Activated CD8-positive, alpha-beta memory T cell treated with anti-CD3 and anti-CD28 coated beads, Interleukin-2, amount 10 ng/mL, durations not matched to agents 7 days and 5 days (primary cell): Measurements from ENCODE around the gene AGMO. TPM values are rescaled to one million over a fixed set of nuclear protein-coding genes. Genes with fewer than 3 reads are reported as not detected.

Source experiments
- ATAC-seq: fragments of 150-1000 bp; cut with Tn5 transposase; one replicate; pipeline ENCODE4 v1.10.0; 2021; ENCODE audit warnings: moderate library complexity
- CTCF ChIA-PET: fragments of 350-600 bp; sonication (Branson Sonifier 250); formaldehyde crosslinking; loops from one replicate; lab custom pipeline; 2021; ENCODE audit warnings: antibody characterized with exemption; lab: Charles Lee
- DNase-seq: peaks from one replicate; pipeline ENCODE4 v3.0.0-alpha.2; 2020
- H3K27ac Mint-ChIP-seq: one replicate; pipeline ENCODE4 v1.8.0; 2021; ENCODE audit warnings: mild to moderate bottlenecking, mixed read lengths
- H3K27me3 Mint-ChIP-seq: one replicate; pipeline ENCODE4 v1.8.0; 2021; ENCODE audit warnings: mixed read lengths
- H3K36me3 Mint-ChIP-seq: one replicate; pipeline ENCODE4 v1.8.0; 2021; ENCODE audit warnings: mild to moderate bottlenecking, mixed read lengths
- H3K4me1 Mint-ChIP-seq: one replicate; pipeline ENCODE4 v1.8.0; 2021; ENCODE audit warnings: mixed read lengths
- H3K4me3 Mint-ChIP-seq: one replicate; pipeline ENCODE4 v1.8.0; 2021; ENCODE audit warnings: mild to moderate bottlenecking, moderate library complexity, mixed read lengths
- H3K9me3 Mint-ChIP-seq: one replicate; pipeline ENCODE4 v1.8.0; 2022; ENCODE audit warnings: low read depth, mixed read lengths
- total RNA-seq, 2 experiments: library from RNA; stranded (reverse); gene quantifications; one replicate each; pipeline ENCODE4 v1.2.3, GENCODE V29; 2021

AGMO gene
- total RNA-seq, 2 experiments from 2014 or later = not detected

- H3K4me3 Mint-ChIP-seq = no peak overlapping the region
- no peaks in the 10 kb centered on the region for H3K4me1 Mint-ChIP-seq
- no peaks in the 10 kb centered on the region for H3K36me3 Mint-ChIP-seq
- DNase-seq (no peak), ATAC-seq (no peak)
- no peaks in the 10 kb centered on the region for H3K27me3 Mint-ChIP-seq
- H3K27ac Mint-ChIP-seq = no peak overlapping the region
- H3K9me3 Mint-ChIP-seq = peaks cover 11% of the 10 kb centered on the region
- CTCF ChIA-PET = no interaction called here
Measured at GRCh38 chr7:15279640-15280039, 282.2 kb downstream of the AGMO start.

GRCh38 chr7:15257689-15258088, 304.1 kb downstream of the AGMO start:
- CTCF ChIA-PET = no interaction called here
- ATAC-seq = no peak

GRCh38 chr7:15252181-15252580, 309.6 kb downstream of the AGMO start:
- CTCF ChIA-PET = no interaction called here
- Mint-ChIP-seq H3K27ac (no peak overlapping the region), H3K4me1 (no peaks in the 10 kb centered on the region), H3K27me3 (no peaks in the 10 kb centered on the region), H3K9me3 (peaks cover 8% of the 10 kb centered on the region), H3K36me3 (no peaks in the 10 kb centered on the region), H3K4me3 (no peak overlapping the region)
- no peak for ATAC-seq
- no peak for DNase-seq

More at GRCh38 chr7:15257689-15258088, 304.1 kb downstream of the AGMO start:
- Mint-ChIP-seq H3K4me1 (no peaks in the 10 kb centered on the region), H3K27me3 (no peaks in the 10 kb centered on the region), H3K27ac (no peak overlapping the region), H3K4me3 (no peak overlapping the region), H3K36me3 (no peaks in the 10 kb centered on the region), H3K9me3 (peaks cover 17% of the 10 kb centered on the region)
- DNase-seq = no peak

- no peak overlapping the region for H3K4me3 Mint-ChIP-seq
- H3K27me3 Mint-ChIP-seq = no peaks in the 10 kb centered on the region
- peaks cover 4% of the 10 kb centered on the region for H3K9me3 Mint-ChIP-seq
- DNase-seq (no peak), ATAC-seq (no peak)
- H3K4me1 Mint-ChIP-seq = no peaks in the 10 kb centered on the region
- CTCF ChIA-PET = no interaction called here
- H3K36me3 Mint-ChIP-seq = no peaks in the 10 kb centered on the region
- H3K27ac Mint-ChIP-seq = no peak overlapping the region
Measured at GRCh38 chr7:15248514-15248913, 313.3 kb downstream of the AGMO start.

- CTCF ChIA-PET = no interaction called here
- H3K4me1 Mint-ChIP-seq = no peaks in the 10 kb centered on the region
- no peaks in the 10 kb centered on the region for H3K36me3 Mint-ChIP-seq
Measured at GRCh38 chr7:15245831-15246230, 316.0 kb downstream of the AGMO start.

GRCh38 chr7:15239801-15240200, 322.0 kb downstream of the AGMO start:
- ATAC-seq (no peak), DNase-seq (no peak)
- no peaks in the 10 kb centered on the region for H3K36me3 Mint-ChIP-seq
- CTCF ChIA-PET = no interaction called here
- no peaks in the 10 kb centered on the region for H3K4me1 Mint-ChIP-seq
- peaks cover 3% of the 10 kb centered on the region for H3K9me3 Mint-ChIP-seq
- no peak overlapping the region for H3K27ac Mint-ChIP-seq
- no peaks in the 10 kb centered on the region for H3K27me3 Mint-ChIP-seq
- no peak overlapping the region for H3K4me3 Mint-ChIP-seq

More at GRCh38 chr7:15245831-15246230, 316.0 kb downstream of the AGMO start:
- H3K27me3 Mint-ChIP-seq = no peaks in the 10 kb centered on the region
- no peak for DNase-seq
- peaks cover 4% of the 10 kb centered on the region for H3K9me3 Mint-ChIP-seq
- no peak overlapping the region for H3K4me3 Mint-ChIP-seq
- H3K27ac Mint-ChIP-seq = no peak overlapping the region
- ATAC-seq = no peak

GRCh38 chr7:15236952-15237351, 324.9 kb downstream of the AGMO start:
- no peaks in the 10 kb centered on the region for H3K27me3 Mint-ChIP-seq
- no peaks in the 10 kb centered on the region for H3K4me1 Mint-ChIP-seq
- DNase-seq = no peak
- no peak overlapping the region for H3K27ac Mint-ChIP-seq
- H3K4me3 Mint-ChIP-seq = no peak overlapping the region
- no peak for ATAC-seq
- H3K9me3 Mint-ChIP-seq = peaks cover 14% of the 10 kb centered on the region
- CTCF ChIA-PET = no interaction called here
- no peaks in the 10 kb centered on the region for H3K36me3 Mint-ChIP-seq

GRCh38 chr7:15234431-15234830, 327.4 kb downstream of the AGMO start:
- CTCF ChIA-PET = no interaction called here
- H3K27me3 Mint-ChIP-seq = no peaks in the 10 kb centered on the region
- H3K27ac Mint-ChIP-seq = no peak overlapping the region
- H3K4me1 Mint-ChIP-seq = no peaks in the 10 kb centered on the region
- no peaks in the 10 kb centered on the region for H3K36me3 Mint-ChIP-seq
- ATAC-seq = no peak
- no peak for DNase-seq
- H3K4me3 Mint-ChIP-seq = no peak overlapping the region
- peaks cover 14% of the 10 kb centered on the region for H3K9me3 Mint-ChIP-seq

GRCh38 chr7:15228831-15229230, 333.0 kb downstream of the AGMO start:
- CTCF ChIA-PET = no interaction called here
- no peaks in the 10 kb centered on the region for H3K4me1 Mint-ChIP-seq
- H3K4me3 Mint-ChIP-seq = no peak overlapping the region
- H3K27ac Mint-ChIP-seq = no peak overlapping the region
- no peak for ATAC-seq
- H3K27me3 Mint-ChIP-seq = no peaks in the 10 kb centered on the region
- DNase-seq = no peak
- no peaks in the 10 kb centered on the region for H3K36me3 Mint-ChIP-seq
- peaks cover 14% of the 10 kb centered on the region for H3K9me3 Mint-ChIP-seq

GRCh38 chr7:15225981-15226380, 335.8 kb downstream of the AGMO start:
- Mint-ChIP-seq H3K4me1 (no peaks in the 10 kb centered on the region), H3K9me3 (peaks cover 6% of the 10 kb centered on the region), H3K4me3 (no peak overlapping the region), H3K27ac (no peak overlapping the region), H3K36me3 (no peaks in the 10 kb centered on the region), H3K27me3 (no peaks in the 10 kb centered on the region)
- DNase-seq = no peak
- ATAC-seq = no peak
- CTCF ChIA-PET = no interaction called here

GRCh38 chr7:15219758-15220157, 342.1 kb downstream of the AGMO start:
- CTCF ChIA-PET = no interaction called here
- no peaks in the 10 kb centered on the region for H3K4me1 Mint-ChIP-seq
- peaks cover 2% of the 10 kb centered on the region for H3K9me3 Mint-ChIP-seq
- H3K27ac Mint-ChIP-seq = no peak overlapping the region
- H3K27me3 Mint-ChIP-seq = no peaks in the 10 kb centered on the region
- no peaks in the 10 kb centered on the region for H3K36me3 Mint-ChIP-seq
- DNase-seq (no peak), ATAC-seq (no peak)
- no peak overlapping the region for H3K4me3 Mint-ChIP-seq

GRCh38 chr7:15218261-15218660, 343.6 kb downstream of the AGMO start:
- ATAC-seq (no peak), DNase-seq (no peak)
- Mint-ChIP-seq H3K36me3 (no peaks in the 10 kb centered on the region), H3K27me3 (no peaks in the 10 kb centered on the region), H3K9me3 (peaks cover 2% of the 10 kb centered on the region), H3K27ac (no peak overlapping the region), H3K4me1 (no peaks in the 10 kb centered on the region), H3K4me3 (no peak overlapping the region)
- CTCF ChIA-PET = no interaction called here

- ATAC-seq (no peak), DNase-seq (no peak)
- Mint-ChIP-seq H3K27me3 (no peaks in the 10 kb centered on the region), H3K4me1 (no peaks in the 10 kb centered on the region), H3K4me3 (no peak overlapping the region), H3K9me3 (peaks cover 2% of the 10 kb centered on the region), H3K27ac (no peak overlapping the region), H3K36me3 (no peaks in the 10 kb centered on the region)
- CTCF ChIA-PET = no interaction called here
Measured at GRCh38 chr7:15215616-15216015, 346.2 kb downstream of the AGMO start.

GRCh38 chr7:15214976-15215375, 346.8 kb downstream of the AGMO start:
- no peak for ATAC-seq
- CTCF ChIA-PET = no interaction called here
- DNase-seq = no peak

GRCh38 chr7:15213093-15213492, 348.7 kb downstream of the AGMO start:
- CTCF ChIA-PET = no interaction called here
- Mint-ChIP-seq H3K36me3 (no peaks in the 10 kb centered on the region), H3K9me3 (peaks cover 2% of the 10 kb centered on the region), H3K27ac (no peak overlapping the region), H3K4me1 (no peaks in the 10 kb centered on the region), H3K4me3 (no peak overlapping the region), H3K27me3 (no peaks in the 10 kb centered on the region)
- DNase-seq (no peak), ATAC-seq (no peak)

More at GRCh38 chr7:15214976-15215375, 346.8 kb downstream of the AGMO start:
- Mint-ChIP-seq H3K27ac (no peak overlapping the region), H3K9me3 (peaks cover 2% of the 10 kb centered on the region), H3K4me1 (no peaks in the 10 kb centered on the region), H3K36me3 (no peaks in the 10 kb centered on the region), H3K27me3 (no peaks in the 10 kb centered on the region), H3K4me3 (no peak overlapping the region)
